HepG2 (cell line): ENCODE measurements around the gene ANO6. TPM values are rescaled to one million over a fixed set of nuclear protein-coding genes. Genes with fewer than 3 reads are reported as not detected.

ENCODE experiments used
- ATAC-seq: fragments of 200-7000 bp; cut with Tn5 transposase; 3 replicates; pipeline ENCODE4 v1.9.1; 2020; ENCODE audit warnings: mild to moderate bottlenecking, moderate library complexity
- BruUV-seq: library from RNA; stranded (reverse); fragments of 400-500 nt; replicated peaks from 2 replicates; lab custom pipeline; 2021; lab: Mats Ljungman, UMichigan
- CTCF ChIA-PET: fragments of 300-600 bp; formaldehyde crosslinking; extraction: SDS; loops from one replicate; lab custom pipeline; 2021; ENCODE audit warnings: low total read pairs, inconsistent platforms, low intra/inter-chr PET ratio; lab: Yijun Ruan, JAX
- POLR2A ChIA-PET: fragments of 350-600 bp; sonication (Branson Sonifier 250); formaldehyde crosslinking; loops from one replicate; lab custom pipeline; 2020; ENCODE audit warnings: antibody characterized with exemption, inconsistent platforms; lab: Yijun Ruan, JAX
- DNase-seq: peaks from one replicate; pipeline ENCODE4 v3.0.0-alpha.2; 2015; ENCODE audit warnings: low spot score
- FAIRE-seq: peaks from 3 replicates; lab custom pipeline; 2011; peaks lifted over from hg19 to GRCh38; lab: Jason Lieb, UNC
- H2AFZ ChIP-seq: one replicate; pipeline ENCODE4 v1.6.1; 2011; ENCODE audit warnings: low read length, inconsistent platforms
- H3K27ac ChIP-seq: fragments of 300-600 bp; 3 replicates; pipeline ENCODE4 v1.8.0; 2011; ENCODE audit warnings: mixed run types, mild to moderate bottlenecking, mixed read lengths, low read length, inconsistent platforms; ENCODE audit not compliant: insufficient read depth; ENCODE audit errors: extremely low read length
- H3K27me3 ChIP-seq, 2 experiments: fragments of 200-600 bp in 1 of 2; 2 replicates in 1 of 2; 3 replicates in 1 of 2; pipeline versions ENCODE4 v1.6.0 to v1.8.0; 2011; ENCODE audit warnings: low read length in 2 of 2, mild to moderate bottlenecking in 2 of 2, moderate library complexity in 2 of 2, inconsistent platforms in 1 of 2; ENCODE audit not compliant: insufficient read depth in 2 of 2, control insufficient read depth in 1 of 2
- H3K36me3 ChIP-seq, 2 experiments: fragments of 200-600 bp in 1 of 2; replicated peaks in 1 of 2; 2 replicates in 1 of 2; 3 replicates in 1 of 2; pipeline versions ENCODE4 v1.5.1 to v1.8.0; 2011; ENCODE audit warnings: low read length in 2 of 2, inconsistent platforms in 1 of 2; ENCODE audit not compliant: insufficient read depth in 2 of 2, control insufficient read depth in 1 of 2
- H3K4me1 ChIP-seq: 2 replicates; pipeline ENCODE4 v1.5.1; 2012; ENCODE audit warnings: low read length, inconsistent platforms; ENCODE audit not compliant: insufficient read depth
- H3K4me2 ChIP-seq: 2 replicates; pipeline ENCODE4 v1.6.0; 2011; ENCODE audit warnings: low read depth, low read length, inconsistent platforms
- H3K4me3 ChIP-seq, 3 experiments: fragments of 200-600 bp in 1 of 3; sonication (generic), shearing (Covaris generic) in 1 of 3; replicated peaks in 1 of 3; 2 replicates each; pipeline ENCODE4 v1.5.1; 2011 to 2016; ENCODE audit warnings: low read length in 3 of 3, inconsistent platforms in 2 of 3, low read depth in 2 of 3, mild to moderate bottlenecking in 2 of 3, control low read depth in 1 of 3, mixed read lengths in 1 of 3; ENCODE audit not compliant: insufficient read depth in 1 of 3
- H3K79me2 ChIP-seq: one replicate; pipeline ENCODE4 v1.6.1; 2011; ENCODE audit warnings: low read length, inconsistent platforms; ENCODE audit not compliant: insufficient read depth
- H3K9ac ChIP-seq: 2 replicates; pipeline ENCODE4 v1.6.0; 2011; ENCODE audit warnings: mild to moderate bottlenecking, low read depth, low read length, inconsistent platforms; ENCODE audit not compliant: insufficient read depth
- H3K9me3 ChIP-seq: 2 replicates; pipeline ENCODE4 v1.5.1; 2012; ENCODE audit warnings: mild to moderate bottlenecking, low read length
- H4K20me1 ChIP-seq: 2 replicates; pipeline ENCODE4 v1.6.0; 2011; ENCODE audit warnings: inconsistent platforms, mild to moderate bottlenecking, low read length, moderate library complexity; ENCODE audit not compliant: insufficient read depth
- DNMT1 ChIP-seq: sonication (generic); formaldehyde crosslinking; IDR thresholded peaks from 2 replicates; pipeline ENCODE4 v1.5.1; 2020; ENCODE audit warnings: mild to moderate bottlenecking, missing genetic modification reagents
- GPBP1L1 ChIP-seq: sonication (generic); formaldehyde crosslinking; IDR thresholded peaks from 2 replicates; pipeline ENCODE4 v1.5.0; 2020; ENCODE audit warnings: mild to moderate bottlenecking, missing genetic modification reagents
- MAFF ChIP-seq: IDR thresholded peaks from 2 replicates; pipeline ENCODE4 v1.6.1; 2011; ENCODE audit warnings: low read depth, low read length, improper control_type of control experiment
- MAFK ChIP-seq, 2 experiments: IDR thresholded peaks in 1 of 2; conservative IDR thresholded peaks in 1 of 2; 2 replicates each; pipeline ENCODE4 v1.6.1; 2011; ENCODE audit warnings: improper control_type of control experiment in 2 of 2, low read length in 2 of 2
- NAIF1 ChIP-seq: sonication (generic); formaldehyde crosslinking; IDR thresholded peaks from 2 replicates; pipeline ENCODE4 v1.5.0; 2020; ENCODE audit warnings: mild to moderate bottlenecking, missing genetic modification reagents, borderline replicate concordance
- PHF8 ChIP-seq: sonication (generic); formaldehyde crosslinking; IDR thresholded peaks from 2 replicates; pipeline ENCODE4 v1.5.0; 2020; ENCODE audit warnings: missing genetic modification reagents
- RARA ChIP-seq: IDR thresholded peaks from 2 replicates; pipeline ENCODE4 v1.6.1; 2016; ENCODE audit warnings: missing genetic modification reagents, missing compliant biosample characterization
- SNAPC2 ChIP-seq: sonication (generic); formaldehyde crosslinking; IDR thresholded peaks from 2 replicates; pipeline ENCODE4 v1.8.1; 2022; ENCODE audit warnings: mild to moderate bottlenecking, missing genetic modification reagents
- TFDP2 ChIP-seq: sonication (generic); formaldehyde crosslinking; IDR thresholded peaks from 2 replicates; pipeline ENCODE4 v1.4.0; 2020; ENCODE audit warnings: missing genetic modification reagents
- ZBTB8A ChIP-seq: sonication (generic); formaldehyde crosslinking; IDR thresholded peaks from 2 replicates; pipeline ENCODE4 v1.4.0; 2020; ENCODE audit warnings: mild to moderate bottlenecking, low read depth, missing genetic modification reagents, borderline replicate concordance
- ZNF234 ChIP-seq: sonication (generic); formaldehyde crosslinking; conservative IDR thresholded peaks from 2 replicates; pipeline ENCODE4 v1.5.1; 2020; ENCODE audit warnings: mild to moderate bottlenecking, missing genetic modification reagents
- ZNF235 ChIP-seq: sonication (generic); formaldehyde crosslinking; IDR thresholded peaks from 2 replicates; pipeline ENCODE4 v1.8.1; 2023; ENCODE audit warnings: mild to moderate bottlenecking, missing genetic modification reagents, borderline replicate concordance
- ZNF558 ChIP-seq: sonication (generic); formaldehyde crosslinking; IDR thresholded peaks from 2 replicates; pipeline ENCODE4 v1.9.0; 2022; ENCODE audit warnings: mild to moderate bottlenecking, missing genetic modification reagents, borderline replicate concordance
- ZNF879 ChIP-seq: sonication (generic); formaldehyde crosslinking; IDR thresholded peaks from 2 replicates; pipeline ENCODE4 v1.8.1; 2023; ENCODE audit warnings: missing genetic modification reagents
- WGBS: methylation state at CpG from one replicate; pipeline ENCODE4 v1.1.6; 2017; ENCODE audit warnings: low lambda C conversion rate; 5-methylcytosine and 5-hydroxymethylcytosine counted together
- in situ Hi-C: cut with HindIII; loops from 2 replicates; pipeline ENCODE4 v1.10.0; 2017; ENCODE audit warnings: low pct_unique_long_range_greater_than_20kb; ENCODE audit not compliant: extremely low pct_ligation_motif_present
- intact Hi-C: fragments of 100-400 bp; cut with micrococcal nuclease; formaldehyde crosslinking; loops from one replicate; pipeline ENCODE4 v1.10.0; 2022; ENCODE audit not compliant: unreplicated experiment
- polyA plus RNA-seq, 8 experiments: library from polyadenylated mRNA; depleted of rRNA in 3 of 8; stranded (reverse) in 7 of 8; unstranded in 1 of 8; fragments of >200 nt; fragmentation: Illumina TruSeq in 4 of 8; extraction: Trizol in 4 of 8; gene quantifications; 2 replicates each; pipeline versions ENCODE4 v1.2.1 to v1.2.3, GENCODE V29; 2011 to 2016; ENCODE audit warnings: low read depth in 4 of 8, missing spikeins in 1 of 8, mixed read lengths in 1 of 8; ENCODE audit not compliant: insufficient read depth in 1 of 8
- total RNA-seq, 5 experiments: library from RNA; depleted of rRNA; stranded (reverse); fragments of >200 nt; fragmentation: Illumina TruSeq; extraction: Trizol; gene quantifications; 2 replicates each; pipeline ENCODE4 v1.2.3, GENCODE V29; 2016; ENCODE audit warnings: low read depth in 1 of 5
- TF ChIP-seq, protein P1 (sequence below): sonication (generic); formaldehyde crosslinking; IDR thresholded peaks from 2 replicates; pipeline ENCODE4 v1.4.0; 2020; ENCODE audit warnings: mild to moderate bottlenecking, missing genetic modification reagents

The ANO6 gene
- total and polyA plus RNA-seq, 2 of the 13 experiments (the other 11 are each of a cell fraction or from before 2014, with no cell fraction given) = 37.8 to 57.1 TPM

- TF ChIP-seq MAFF (peak; percentile 62; the same call in 1 of the 2 replicates), ZBTB8A (CRISPR knock-in tag) (no peak), MAFK (conservative IDR thresholded peaks at IDR 0.05 in 1 of 2, IDR thresholded peaks at IDR 0.05 in 1 of 2; ENCODE audit: low read length in 2 of 2) (peak; percentile 39 to 83; a peak in 3 of 4 replicates), NAIF1 (CRISPR knock-in tag) (no peak), DNMT1 (CRISPR knock-in tag) (no peak), SNAPC2 (CRISPR knock-in tag) (no peak)
- TF ChIP-seq, all 625 proteins: peak for 2
Measured at GRCh38 chr12:45329702-45330101, 113.8 kb downstream of the ANO6 start (continued).

DNA sequence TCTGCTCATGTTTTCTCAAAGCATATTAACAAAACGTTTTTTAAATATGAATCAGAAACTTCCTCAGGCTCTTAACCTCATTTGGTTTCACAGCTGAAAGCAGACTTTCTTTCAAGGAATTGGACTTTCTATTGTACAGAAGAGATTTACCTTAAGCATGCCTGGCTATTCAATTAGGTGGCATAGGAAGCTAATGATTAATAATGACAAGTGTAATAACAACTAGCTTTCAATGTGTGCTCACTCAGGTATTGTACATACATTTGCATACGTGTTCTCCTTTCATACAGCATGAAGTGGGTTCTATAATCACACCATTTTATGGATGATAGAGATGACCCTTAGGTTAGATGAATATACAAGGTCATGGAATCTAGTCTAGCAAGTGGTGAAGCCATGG is 115.7 kb downstream of the ANO6 start:
- Histone ChIP-seq H3K4me3 (no peak overlapping the region), H3K4me1 (0 out of 2 replicates have a peak, but pooled peaks cover 5% of the 10 kb centered on the region), H3K36me3 (peaks cover 4 to 5% of the 10 kb centered on the region in 2 experiments; a peak in 4 of 5 replicates), H4K20me1 (no peaks in the 10 kb centered on the region), H3K9me3 (no peaks in the 10 kb centered on the region), H3K27me3 (no peaks in the 10 kb centered on the region), H2AFZ (no peak overlapping the region), H3K4me2 (no peak overlapping the region), H3K27ac (no peak overlapping the region), H3K79me2 (no peaks in the 10 kb centered on the region), H3K9ac (no peak overlapping the region)
- 74% methylated on average over 2 of the region's 2 CpGs for WGBS
- no peak for TF ChIP-seq ZNF234 (CRISPR knock-in tag)
- no peak for TF ChIP-seq RARA (CRISPR knock-in tag)
- no peak for TF ChIP-seq PHF8 (CRISPR knock-in tag)
- no peak for TF ChIP-seq ZNF235 (CRISPR knock-in tag)
- TF ChIP-seq TFDP2 (CRISPR knock-in tag) = no peak
- TF ChIP-seq GPBP1L1 (CRISPR knock-in tag) = no peak
- TF ChIP-seq, protein P1, sequence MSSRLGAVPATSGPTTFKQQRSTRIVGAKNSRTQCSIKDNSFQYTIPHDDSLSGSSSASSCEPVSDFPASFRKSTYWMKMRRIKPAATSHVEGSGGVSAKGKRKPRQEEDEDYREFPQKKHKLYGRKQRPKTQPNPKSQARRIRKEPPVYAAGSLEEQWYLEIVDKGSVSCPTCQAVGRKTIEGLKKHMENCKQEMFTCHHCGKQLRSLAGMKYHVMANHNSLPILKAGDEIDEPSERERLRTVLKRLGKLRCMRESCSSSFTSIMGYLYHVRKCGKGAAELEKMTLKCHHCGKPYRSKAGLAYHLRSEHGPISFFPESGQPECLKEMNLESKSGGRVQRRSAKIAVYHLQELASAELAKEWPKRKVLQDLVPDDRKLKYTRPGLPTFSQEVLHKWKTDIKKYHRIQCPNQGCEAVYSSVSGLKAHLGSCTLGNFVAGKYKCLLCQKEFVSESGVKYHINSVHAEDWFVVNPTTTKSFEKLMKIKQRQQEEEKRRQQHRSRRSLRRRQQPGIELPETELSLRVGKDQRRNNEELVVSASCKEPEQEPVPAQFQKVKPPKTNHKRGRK = no peak
- TF ChIP-seq ZNF879 (CRISPR knock-in tag) = no peak
- no peak for TF ChIP-seq ZNF558 (CRISPR knock-in tag)
- no peak for DNase-seq
- ChIA-PET POLR2A (no interaction called here), CTCF (no interaction called here)
- in situ Hi-C loops = no loop called here
- intact Hi-C loops = no loop called here
- ATAC-seq = no peak
- FAIRE-seq = no peak
- no TSS peak for BruUV-seq
